Type B pancreatic cell (in vitro differentiated cells): ENCODE measurements around the gene GPRIN3. TPM values are rescaled to one million over a fixed set of nuclear protein-coding genes. Genes with fewer than 3 reads are reported as not detected.

Experiments used
- DNase-seq: peaks from one replicate; pipeline ENCODE4 v3.0.0; 2021; ENCODE audit warnings: mixed read lengths; ENCODE audit not compliant: unreplicated experiment; ENCODE audit errors: extremely low spot score
- H3K27ac Mint-ChIP-seq: 2 replicates; pipeline ENCODE4 v1.8.0; 2021; ENCODE audit warnings: mild to moderate bottlenecking, mixed read lengths
- H3K27me3 Mint-ChIP-seq: 2 replicates; pipeline ENCODE4 v1.8.0; 2021; ENCODE audit warnings: mixed read lengths
- H3K36me3 Mint-ChIP-seq: 2 replicates; pipeline ENCODE4 v1.8.0; 2021; ENCODE audit warnings: mixed read lengths
- H3K4me1 Mint-ChIP-seq: one replicate; pipeline ENCODE4 v1.8.0; 2021; ENCODE audit warnings: mixed read lengths; ENCODE audit not compliant: unreplicated experiment
- H3K4me3 Mint-ChIP-seq: 2 replicates; pipeline ENCODE4 v1.8.0; 2021; ENCODE audit warnings: mild to moderate bottlenecking, mixed read lengths
- H3K9me3 Mint-ChIP-seq: 2 replicates; pipeline ENCODE4 v1.8.0; 2021; ENCODE audit warnings: mixed read lengths
- CTCF ChIP-seq: fragments of 200-600 bp; sonication (generic); conservative IDR thresholded peaks from 2 replicates; pipeline ENCODE4 v1.5.0; 2021; ENCODE audit warnings: antibody characterized with exemption, mild to moderate bottlenecking
- total RNA-seq: library from RNA; stranded (reverse); gene quantifications from 2 replicates; pipeline ENCODE4 v1.2.1, GENCODE V29; 2021; ENCODE audit warnings: low replicate concordance

The GPRIN3 gene
- total RNA-seq, 1 donor from 2014 or later, result 4.5 TPM

- Mint-ChIP-seq H3K27me3 (peaks cover 3% of the 10 kb centered on the region), H3K9me3 (no peaks in the 10 kb centered on the region), H3K4me1 (peaks cover 6% of the 10 kb centered on the region), H3K36me3 (no peaks in the 10 kb centered on the region), H3K4me3 (no peak overlapping the region), H3K27ac (no peak overlapping the region)
- no peak for TF ChIP-seq CTCF
- no peak for DNase-seq
These were observed 113.8 kb downstream of the GPRIN3 start for GRCh38 chr4:89193843-89194242.

Other genes starting within 250 kb of the GPRIN3 start
- 13.2 and 15.5 TPM in 2 replicates for gene TIGD2, start 196.3 kb downstream of the GPRIN3 start, total RNA-seq